ENCODE measurements around the gene PRKG1. TPM values are rescaled to one million over a fixed set of nuclear protein-coding genes. Genes with fewer than 3 reads are reported as not detected.

Gene PRKG1
- total and polyA plus RNA-seq, 2 of the 4 experiments (the other 2 are of a cell fraction): 3.5 to 18.3 TPM

DNA sequence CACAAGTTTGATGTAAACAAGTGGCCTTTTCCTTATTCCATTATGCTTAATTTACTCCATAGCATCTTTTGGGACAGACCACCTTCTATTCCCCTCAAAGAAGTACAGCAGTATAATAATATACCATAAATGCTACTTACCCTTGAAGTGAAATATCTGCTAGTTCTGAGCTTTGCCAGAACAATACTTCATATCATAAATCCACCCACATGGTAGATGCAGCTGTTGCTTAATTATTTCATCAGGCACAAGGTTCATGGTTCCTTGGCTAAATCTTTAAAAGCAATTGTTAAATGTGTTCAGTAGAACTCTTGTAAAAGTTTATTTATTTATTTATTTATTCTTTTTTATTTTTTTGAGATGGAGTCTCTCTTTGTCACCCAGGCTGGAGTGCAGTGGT lies 592.2 kb downstream of the PRKG1 start:
- Histone ChIP-seq H3K18ac (ENCODE audit: low read depth, low read length) (no peak overlapping the region), H3K56ac (ENCODE audit: extremely low read depth, insufficient read depth, low read length) (no peak overlapping the region), H2AFZ (replicated peaks; ENCODE audit: low read length, poor library complexity) (no peak overlapping the region), H3K27ac (ENCODE audit: insufficient read depth, low read length) (no peak overlapping the region), H3K4me3 (ENCODE audit: insufficient read depth, low read depth, low read length) (no peak overlapping the region), H3K9me3 (ENCODE audit: control insufficient read depth, insufficient read depth, low read length) (no peaks in the 10 kb centered on the region), H3K4me1 (ENCODE audit: control insufficient read depth, insufficient read depth, low read length) (no peaks in the 10 kb centered on the region), H3K4ac (ENCODE audit: low read depth, low read length) (no peak overlapping the region), H3K23ac (ENCODE audit: low read depth, low read length) (no peak overlapping the region), H4K8ac (ENCODE audit: low read depth in 2 of 2, low read length in 2 of 2) (no peak overlapping the region), H2BK15ac (ENCODE audit: low read depth, low read length) (no peak overlapping the region), H3K79me1 (ENCODE audit: low read depth in 1 of 2, low read length in 2 of 2) (no peaks in the 10 kb centered on the region; a peak in 1 of 4 replicates), H4K5ac (ENCODE audit: low read depth, low read length) (no peak overlapping the region), H3K4me2 (ENCODE audit: low read depth, low read length) (no peak overlapping the region), H3K9me1 (ENCODE audit: insufficient read depth, low read length) (no peaks in the 10 kb centered on the region), H2AK9ac (replicated peaks; ENCODE audit: low read depth, low read length, poor library complexity) (no peak overlapping the region), H4K91ac (ENCODE audit: insufficient read depth, low read depth, low read length) (no peak overlapping the region), H3K9ac (ENCODE audit: low read depth, low read length) (no peak overlapping the region), H4K20me1 (ENCODE audit: insufficient read depth, low read length) (no peaks in the 10 kb centered on the region), H3K27me3 (ENCODE audit: control insufficient read depth, insufficient read depth, low read length) (no peaks in the 10 kb centered on the region), H2BK120ac (ENCODE audit: low read depth, low read length) (no peak overlapping the region), H3K14ac (replicated peaks; ENCODE audit: low read depth, low read length) (no peak overlapping the region), H2AK5ac (ENCODE audit: low read depth, low read length) (no peak overlapping the region), H2BK5ac (ENCODE audit: low read depth, low read length, poor library complexity, severe bottlenecking) (no peak overlapping the region), H3K36me3 (ENCODE audit: control insufficient read depth, insufficient read depth, low read length) (no peaks in the 10 kb centered on the region), H2BK20ac (ENCODE audit: low read depth, low read length) (no peak overlapping the region)
- DNase-seq (no peak), ATAC-seq (ENCODE audit: low read depth) (no peak)
- in situ Hi-C loops (cut with MboI; ENCODE audit: low sequenced_read_pairs): no loop called here
- TF ChIP-seq MAZ (IDR thresholded peaks at IDR 0.05; ENCODE audit: borderline replicate concordance, low read depth, low read length): no peak
- intact Hi-C loops (cut with micrococcal nuclease): no loop called here
- ChIA-PET CTCF (no interaction called here), POLR2A (ENCODE audit: unreplicated experiment) (no interaction called here)
- BruUV-seq (replicated peaks): no TSS peak
- dilution Hi-C loops (cut with HindIII; ENCODE audit: low sequenced_read_pairs, unreplicated experiment): no loop called here
